A549 treated with GW870086 at 1 μM for 4 hours (cell line): ENCODE measurements around the gene GSDMA. TPM values are rescaled to one million over a fixed set of nuclear protein-coding genes. Genes with fewer than 3 reads are reported as not detected.

ENCODE experiments used
- total RNA-seq: library from RNA; stranded (reverse); fragments of 200-300 nt; extraction: Qiagen RNA extraction; gene quantifications from 5 replicates; pipeline ENCODE4 v1.2.3, GENCODE V29; 2022; ENCODE audit warnings: low read depth

Gene GSDMA
- not detected in 5 replicates for total RNA-seq

DNA sequence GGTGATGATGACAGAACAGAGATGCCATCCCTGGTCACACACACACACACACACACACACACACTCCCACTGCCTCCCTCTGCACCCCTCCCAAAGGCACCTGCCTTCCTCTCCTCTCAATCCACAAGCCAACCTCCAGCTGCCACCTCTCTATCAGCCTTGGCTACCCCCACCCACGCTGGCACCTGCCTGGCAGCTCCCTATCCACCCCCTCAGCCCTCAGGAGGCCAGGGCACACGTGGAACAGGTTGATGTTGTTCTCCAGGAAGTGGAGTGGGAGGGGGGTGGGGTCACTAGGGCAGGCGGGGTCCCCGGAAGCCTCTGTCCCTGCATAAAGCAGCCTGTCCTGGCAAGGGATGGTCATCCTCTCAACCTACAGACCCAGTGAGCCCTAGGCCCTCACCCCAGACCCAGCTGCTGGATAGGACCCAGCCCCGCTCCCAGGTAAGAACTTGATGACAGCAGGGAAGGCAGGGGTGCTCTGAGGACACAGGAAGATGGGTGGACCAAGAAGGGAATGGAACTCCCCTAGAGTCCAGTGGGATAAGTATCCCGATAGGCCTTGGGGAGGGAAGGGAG is at the start of gene GSDMA:
Gene GSDMA, plus strand, starts transcription at position 363 of the 579 bp plus-strand sequence. CDS start 2,684 bp downstream, outside the sequence.

GRCh38 chr17:39927101-39927928 is 35.5 kb upstream of the GSDMA start, which contains the start of the genes LRRC3C and ORMDL3:
Gene LRRC3C, plus strand, starts transcription at chr17:39927732. Its CDS starts 13,792 bp downstream, at chr17:39941524.
Gene ORMDL3, minus strand, starts transcription at chr17:39927601. Its CDS starts 3,398 bp downstream, at chr17:39924203.

DNA sequence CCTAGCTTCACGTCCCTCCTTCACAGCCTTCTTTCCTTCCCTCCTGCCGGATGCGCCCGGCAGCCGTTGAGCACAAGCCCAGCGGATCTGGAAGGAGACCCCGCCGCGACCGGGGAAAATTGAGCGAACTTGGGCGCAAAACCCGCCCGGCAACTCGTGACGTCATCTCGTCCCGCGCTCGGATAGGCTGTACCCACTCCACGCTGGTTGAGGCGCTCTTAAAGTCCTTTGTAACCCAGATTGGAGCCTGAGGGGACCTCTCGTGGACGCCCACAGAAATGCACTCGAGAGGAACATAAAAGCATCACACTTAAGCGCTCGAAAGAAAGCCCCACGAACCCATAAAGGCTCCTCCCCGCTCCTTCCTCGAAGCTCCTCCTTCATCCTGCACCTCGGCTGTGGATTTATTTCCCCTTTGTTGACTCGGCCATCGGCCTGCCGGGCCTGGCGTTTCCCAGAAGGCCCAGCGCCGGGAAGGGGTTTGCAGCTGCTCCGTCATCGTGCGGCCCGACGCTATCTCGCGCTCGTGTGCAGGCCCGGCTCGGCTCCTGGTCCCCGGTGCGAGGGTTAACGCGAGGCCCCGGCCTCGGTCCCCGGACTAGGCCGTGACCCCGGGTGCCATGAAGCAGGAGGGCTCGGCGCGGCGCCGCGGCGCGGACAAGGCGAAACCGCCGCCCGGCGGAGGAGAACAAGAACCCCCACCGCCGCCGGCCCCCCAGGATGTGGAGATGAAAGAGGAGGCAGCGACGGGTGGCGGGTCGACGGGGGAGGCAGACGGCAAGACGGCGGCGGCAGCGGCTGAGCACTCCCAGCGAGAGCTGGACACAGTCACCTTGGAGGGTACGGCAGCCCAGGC is 17.8 kb downstream of the GSDMA start, which contains the start of gene PSMD3:
Gene PSMD3, plus strand, starts transcription at position 457 of the 856 bp plus-strand sequence. Its CDS starts 164 bp downstream, at position 621.

DNA sequence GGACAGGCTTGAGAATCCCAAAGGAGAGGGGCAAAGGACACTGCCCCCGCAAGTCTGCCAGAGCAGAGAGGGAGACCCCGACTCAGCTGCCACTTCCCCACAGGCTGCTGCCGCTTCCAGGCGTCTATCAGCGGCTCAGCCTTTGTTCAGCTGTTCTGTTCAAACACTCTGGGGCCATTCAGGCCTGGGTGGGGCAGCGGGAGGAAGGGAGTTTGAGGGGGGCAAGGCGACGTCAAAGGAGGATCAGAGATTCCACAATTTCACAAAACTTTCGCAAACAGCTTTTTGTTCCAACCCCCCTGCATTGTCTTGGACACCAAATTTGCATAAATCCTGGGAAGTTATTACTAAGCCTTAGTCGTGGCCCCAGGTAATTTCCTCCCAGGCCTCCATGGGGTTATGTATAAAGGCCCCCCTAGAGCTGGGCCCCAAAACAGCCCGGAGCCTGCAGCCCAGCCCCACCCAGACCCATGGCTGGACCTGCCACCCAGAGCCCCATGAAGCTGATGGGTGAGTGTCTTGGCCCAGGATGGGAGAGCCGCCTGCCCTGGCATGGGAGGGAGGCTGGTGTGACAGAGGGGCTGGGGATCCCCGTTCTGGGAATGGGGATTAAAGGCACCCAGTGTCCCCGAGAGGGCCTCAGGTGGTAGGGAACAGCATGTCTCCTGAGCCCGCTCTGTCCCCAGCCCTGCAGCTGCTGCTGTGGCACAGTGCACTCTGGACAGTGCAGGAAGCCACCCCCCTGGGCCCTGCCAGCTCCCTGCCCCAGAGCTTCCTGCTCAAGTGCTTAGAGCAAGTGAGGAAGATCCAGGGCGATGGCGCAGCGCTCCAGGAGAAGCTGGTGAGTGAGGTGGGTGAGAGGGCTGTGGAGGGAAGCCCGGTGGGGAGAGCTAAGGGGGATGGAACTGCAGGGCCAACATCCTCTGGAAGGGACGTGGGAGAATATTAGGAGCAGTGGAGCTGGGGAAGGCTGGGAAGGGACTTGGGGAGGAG is 52.5 kb downstream of the GSDMA start, which contains the start of gene CSF3:
Gene CSF3, plus strand, starts transcription at position 436 of the 993 bp plus-strand sequence. Its CDS starts 35 bp downstream, at position 471.

Other genes starting within 250 kb of the GSDMA start
- gene MIEN1, start 232.5 kb upstream of the GSDMA start, total RNA-seq, result 85.3 to 102 TPM (median 94.6 TPM) in 5 replicates
- gene GRB7, start 225.1 kb upstream of the GSDMA start, total RNA-seq, result 2.8 to 5.0 TPM (median 4.2 TPM) in 5 replicates
- not detected in 5 replicates for gene IKZF3, start 98.7 kb upstream of the GSDMA start, total RNA-seq
- gene ZPBP2, start 94.8 kb upstream of the GSDMA start, total RNA-seq, result not detected in 5 replicates
- 1.6 to 3.1 TPM (median 2.4 TPM) in 5 replicates for gene GSDMB, start 44.4 kb upstream of the GSDMA start, total RNA-seq
- 36.6 to 48.2 TPM (median 41.9 TPM) in 5 replicates for gene ORMDL3, start 35.4 kb upstream of the GSDMA start, total RNA-seq
- gene LRRC3C, start 35.3 kb upstream of the GSDMA start, total RNA-seq, result not detected in 5 replicates
- gene PSMD3, start 17.8 kb downstream of the GSDMA start, total RNA-seq, result 150 to 178 TPM (median 172 TPM) in 5 replicates
- 0.16 to 0.69 TPM (median 0.48 TPM) in 5 replicates for gene CSF3, start 52.4 kb downstream of the GSDMA start, total RNA-seq
- 45.6 to 57.3 TPM (median 54.6 TPM) in 5 replicates for gene MED24, start 91.4 kb downstream of the GSDMA start, total RNA-seq
- gene THRA, start 100.0 kb downstream of the GSDMA start, total RNA-seq, result 17.8 to 25.3 TPM (median 23.9 TPM) in 5 replicates
- gene NR1D1, start 137.6 kb downstream of the GSDMA start, total RNA-seq, result 8.6 to 11.3 TPM (median 10.7 TPM) in 5 replicates
- gene MSL1, start 159.0 kb downstream of the GSDMA start, total RNA-seq, result 53.1 to 64.7 TPM (median 63.2 TPM) in 5 replicates
- 42.3 to 46.0 TPM (median 44.3 TPM) in 5 replicates for gene CASC3, start 177.5 kb downstream of the GSDMA start, total RNA-seq
- gene RAPGEFL1, start 214.5 kb downstream of the GSDMA start, total RNA-seq, result 2.4 to 3.4 TPM (median 2.7 TPM) in 5 replicates